Measurements from ENCODE around the gene PPBP.

The PPBP gene

DNA sequence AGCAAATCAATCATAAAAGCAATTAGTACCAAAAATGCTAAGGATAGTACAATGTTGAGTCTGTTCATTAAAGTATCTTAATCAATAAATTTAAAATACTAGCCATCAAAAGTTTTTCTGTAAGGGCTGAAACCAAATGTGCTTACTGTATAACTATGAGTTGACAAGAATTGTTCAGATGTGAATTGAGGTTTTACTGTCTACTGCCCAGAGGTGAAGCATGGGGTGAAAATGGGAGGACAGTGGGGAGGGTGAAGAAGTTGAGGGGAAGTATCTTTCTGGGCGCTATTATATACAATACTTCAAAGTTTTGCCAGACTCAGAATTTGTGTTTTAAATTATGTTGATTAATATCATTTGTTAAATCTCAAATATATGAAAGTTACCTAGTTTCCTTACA, 4.1 kb upstream of the PPBP start:
- no peaks in the 10 kb centered on the region for H3K9me2 ChIP-seq (replicated peaks; ENCODE audit: low read depth, low read length)
- TF ChIP-seq, protein P1, sequence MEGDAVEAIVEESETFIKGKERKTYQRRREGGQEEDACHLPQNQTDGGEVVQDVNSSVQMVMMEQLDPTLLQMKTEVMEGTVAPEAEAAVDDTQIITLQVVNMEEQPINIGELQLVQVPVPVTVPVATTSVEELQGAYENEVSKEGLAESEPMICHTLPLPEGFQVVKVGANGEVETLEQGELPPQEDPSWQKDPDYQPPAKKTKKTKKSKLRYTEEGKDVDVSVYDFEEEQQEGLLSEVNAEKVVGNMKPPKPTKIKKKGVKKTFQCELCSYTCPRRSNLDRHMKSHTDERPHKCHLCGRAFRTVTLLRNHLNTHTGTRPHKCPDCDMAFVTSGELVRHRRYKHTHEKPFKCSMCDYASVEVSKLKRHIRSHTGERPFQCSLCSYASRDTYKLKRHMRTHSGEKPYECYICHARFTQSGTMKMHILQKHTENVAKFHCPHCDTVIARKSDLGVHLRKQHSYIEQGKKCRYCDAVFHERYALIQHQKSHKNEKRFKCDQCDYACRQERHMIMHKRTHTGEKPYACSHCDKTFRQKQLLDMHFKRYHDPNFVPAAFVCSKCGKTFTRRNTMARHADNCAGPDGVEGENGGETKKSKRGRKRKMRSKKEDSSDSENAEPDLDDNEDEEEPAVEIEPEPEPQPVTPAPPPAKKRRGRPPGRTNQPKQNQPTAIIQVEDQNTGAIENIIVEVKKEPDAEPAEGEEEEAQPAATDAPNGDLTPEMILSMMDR (conservative IDR thresholded peaks at IDR 0.05; ENCODE audit: low read length) = no peak
- TF ChIP-seq EZH2phosphoT487 (IDR thresholded peaks at IDR 0.05; ENCODE audit: borderline replicate concordance) = no peak

DNA sequence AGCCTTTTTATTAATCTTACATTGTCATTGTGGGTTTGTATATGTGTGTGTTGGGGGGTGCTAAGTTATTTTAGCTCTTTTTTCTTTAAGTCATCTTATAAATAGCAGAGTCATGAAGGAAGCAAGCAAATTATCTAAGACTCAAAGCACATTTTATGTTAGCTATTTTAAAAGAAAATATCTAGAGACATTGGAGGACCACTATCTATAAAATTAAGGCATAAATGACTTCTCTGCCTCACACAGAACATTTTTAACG, 3.7 kb upstream of the PPBP start:
- peaks cover 9% of the 10 kb centered on the region for H3K4me1 ChIP-seq (ENCODE audit: insufficient read depth, low read length, poor library complexity, severe bottlenecking)
- H3K79me2 ChIP-seq (ENCODE audit: insufficient read depth, low read length) = no peaks in the 10 kb centered on the region
- no peaks in the 10 kb centered on the region for H3K9me2 ChIP-seq (replicated peaks; ENCODE audit: low read depth, low read length)
- H4K20me1 ChIP-seq (ENCODE audit: insufficient read depth, low read length, poor library complexity, severe bottlenecking) = no peaks in the 10 kb centered on the region
- H3K9me3 ChIP-seq (ENCODE audit: insufficient read depth, low read depth, low read length) = no peaks in the 10 kb centered on the region
- H3K36me3 ChIP-seq (ENCODE audit: insufficient read depth, low read length) = no peaks in the 10 kb centered on the region
- H3K27me3 ChIP-seq (ENCODE audit: insufficient read depth, low read length, poor library complexity, severe bottlenecking) = no peaks in the 10 kb centered on the region
- no peak overlapping the region for H3K9ac ChIP-seq (ENCODE audit: low read depth, low read length, poor library complexity, severe bottlenecking)
- H3F3A ChIP-seq (ENCODE audit: low read depth) = no peaks in the 10 kb centered on the region
- no peak overlapping the region for H2AFZ ChIP-seq (ENCODE audit: low read length)
- no peak overlapping the region for H3K4me2 ChIP-seq (ENCODE audit: low read depth, low read length, poor library complexity, severe bottlenecking)
- no peak overlapping the region for H3K4me3 ChIP-seq (ENCODE audit: low read length, poor library complexity, severe bottlenecking)
- TF ChIP-seq, protein P1 (conservative IDR thresholded peaks at IDR 0.05; ENCODE audit: low read length) = no peak
- no peak for TF ChIP-seq EZH2phosphoT487 (IDR thresholded peaks at IDR 0.05; ENCODE audit: borderline replicate concordance)

More for the DNA sequence above, 4.1 kb upstream of the PPBP start:
- H3K4me3 ChIP-seq (ENCODE audit: low read length, poor library complexity, severe bottlenecking) = no peak overlapping the region
- peaks cover 9% of the 10 kb centered on the region for H3K4me1 ChIP-seq (ENCODE audit: insufficient read depth, low read length, poor library complexity, severe bottlenecking)
- no peaks in the 10 kb centered on the region for H3K27me3 ChIP-seq (ENCODE audit: insufficient read depth, low read length, poor library complexity, severe bottlenecking)
- no peaks in the 10 kb centered on the region for H3F3A ChIP-seq (ENCODE audit: low read depth)
- H2AFZ ChIP-seq (ENCODE audit: low read length) = no peak overlapping the region
- no peak overlapping the region for H3K9ac ChIP-seq (ENCODE audit: low read depth, low read length, poor library complexity, severe bottlenecking)
- no peaks in the 10 kb centered on the region for H3K36me3 ChIP-seq (ENCODE audit: insufficient read depth, low read length)
- no peak overlapping the region for H3K4me2 ChIP-seq (ENCODE audit: low read depth, low read length, poor library complexity, severe bottlenecking)
- H3K79me2 ChIP-seq (ENCODE audit: insufficient read depth, low read length) = no peaks in the 10 kb centered on the region
- no peaks in the 10 kb centered on the region for H4K20me1 ChIP-seq (ENCODE audit: insufficient read depth, low read length, poor library complexity, severe bottlenecking)
- no peaks in the 10 kb centered on the region for H3K9me3 ChIP-seq (ENCODE audit: insufficient read depth, low read depth, low read length)

GRCh38 chr4:73990988-73991741, 3.2 kb upstream of the PPBP start:
- no peak overlapping the region for H3K4me3 ChIP-seq (ENCODE audit: low read length, poor library complexity, severe bottlenecking)
- no peaks in the 10 kb centered on the region for H3K79me2 ChIP-seq (ENCODE audit: insufficient read depth, low read length)
- H3K9ac ChIP-seq (ENCODE audit: low read depth, low read length, poor library complexity, severe bottlenecking) = no peak overlapping the region
- no peaks in the 10 kb centered on the region for H3K36me3 ChIP-seq (ENCODE audit: insufficient read depth, low read length)
- H3F3A ChIP-seq (ENCODE audit: low read depth) = no peaks in the 10 kb centered on the region
- no peaks in the 10 kb centered on the region for H4K20me1 ChIP-seq (ENCODE audit: insufficient read depth, low read length, poor library complexity, severe bottlenecking)
- H3K27me3 ChIP-seq (ENCODE audit: insufficient read depth, low read length, poor library complexity, severe bottlenecking) = no peaks in the 10 kb centered on the region
- no peaks in the 10 kb centered on the region for H3K9me2 ChIP-seq (replicated peaks; ENCODE audit: low read depth, low read length)
- TF ChIP-seq EZH2phosphoT487 (IDR thresholded peaks at IDR 0.05; ENCODE audit: borderline replicate concordance) = no peak
- TF ChIP-seq, protein P1 (conservative IDR thresholded peaks at IDR 0.05; ENCODE audit: low read length) = no peak
- peaks cover 9% of the 10 kb centered on the region for H3K4me1 ChIP-seq (ENCODE audit: insufficient read depth, low read length, poor library complexity, severe bottlenecking)
- H2AFZ ChIP-seq (ENCODE audit: low read length) = no peak overlapping the region
- no peaks in the 10 kb centered on the region for H3K9me3 ChIP-seq (ENCODE audit: insufficient read depth, low read depth, low read length)
- H3K4me2 ChIP-seq (ENCODE audit: low read depth, low read length, poor library complexity, severe bottlenecking) = no peak overlapping the region

Data from Loucy (cell line).